HG03139 (cell line): Measurements from ENCODE around the gene DNAI4.
"Not testable (repeated sequence)": the region's sequence is repeated elsewhere in the genome, so short reads cannot be mapped to it uniquely, and the experiment has no call there.

Source experiments
- ATAC-seq: cut with Tn5 transposase; IDR thresholded peaks from one replicate; pipeline ENCODE4 v1.9.1; 2021; ENCODE audit not compliant: unreplicated experiment

Gene DNAI4

GRCh38 chr1:66924756-66925557, at the start of gene DNAI4, which contains the start of gene MIER1:
Gene DNAI4 (minus strand): TSS chr1:66924856. CDS start chr1:66924831, 25 bp downstream.
Gene MIER1 (plus strand): TSS chr1:66924990. CDS start chr1:66925029, 39 bp downstream.
- ATAC-seq, result peak; percentile 97

- no peak for ATAC-seq
These were observed 43.9 kb upstream of the DNAI4 start for GRCh38 chr1:66968574-66968973.

- not testable (repeated sequence) for ATAC-seq
These were observed 41.7 kb upstream of the DNAI4 start for GRCh38 chr1:66966188-66966873.

GRCh38 chr1:66957938-66958337, 33.3 kb upstream of the DNAI4 start:
- ATAC-seq, result no peak

- ATAC-seq, result peak; percentile 61
These were observed 29.6 kb upstream of the DNAI4 start for GRCh38 chr1:66954208-66954607.

- no peak for ATAC-seq
These were observed 26.9 kb upstream of the DNAI4 start for GRCh38 chr1:66951513-66951912.

GRCh38 chr1:66947267-66947666, 22.6 kb upstream of the DNAI4 start:
- no peak for ATAC-seq

GRCh38 chr1:66945316-66945715, 20.7 kb upstream of the DNAI4 start:
- no peak for ATAC-seq

GRCh38 chr1:66944330-66945274, 19.9 kb upstream of the DNAI4 start:
- ATAC-seq, result no peak

- ATAC-seq, result no peak
These were observed 18.8 kb upstream of the DNAI4 start for GRCh38 chr1:66943361-66943969.

- ATAC-seq, result no peak
These were observed 16.3 kb upstream of the DNAI4 start for GRCh38 chr1:66940981-66941380.

- no peak for ATAC-seq
These were observed 14.0 kb upstream of the DNAI4 start for GRCh38 chr1:66938613-66939012.

GRCh38 chr1:66937529-66938234, 13.0 kb upstream of the DNAI4 start:
- no peak for ATAC-seq

GRCh38 chr1:66933887-66934700, 9.4 kb upstream of the DNAI4 start:
- ATAC-seq, result no peak

- no peak for ATAC-seq
These were observed 7.6 kb upstream of the DNAI4 start for GRCh38 chr1:66932291-66932690.

- ATAC-seq, result no peak
These were observed 6.9 kb upstream of the DNAI4 start for GRCh38 chr1:66931590-66931989.

- ATAC-seq, result no peak
These were observed 6.1 kb upstream of the DNAI4 start for GRCh38 chr1:66930823-66931174.

GRCh38 chr1:66929999-66930822, 5.6 kb upstream of the DNAI4 start:
- peak; percentile 70 for ATAC-seq

GRCh38 chr1:66929691-66929998, 5.0 kb upstream of the DNAI4 start:
- ATAC-seq, result no peak
